Measurements from ENCODE around the gene PTPRCAP.
"Not testable (repeated sequence)": the region's sequence is repeated elsewhere in the genome, so short reads cannot be mapped to it uniquely, and the experiment has no call there.

Gene PTPRCAP

DNA sequence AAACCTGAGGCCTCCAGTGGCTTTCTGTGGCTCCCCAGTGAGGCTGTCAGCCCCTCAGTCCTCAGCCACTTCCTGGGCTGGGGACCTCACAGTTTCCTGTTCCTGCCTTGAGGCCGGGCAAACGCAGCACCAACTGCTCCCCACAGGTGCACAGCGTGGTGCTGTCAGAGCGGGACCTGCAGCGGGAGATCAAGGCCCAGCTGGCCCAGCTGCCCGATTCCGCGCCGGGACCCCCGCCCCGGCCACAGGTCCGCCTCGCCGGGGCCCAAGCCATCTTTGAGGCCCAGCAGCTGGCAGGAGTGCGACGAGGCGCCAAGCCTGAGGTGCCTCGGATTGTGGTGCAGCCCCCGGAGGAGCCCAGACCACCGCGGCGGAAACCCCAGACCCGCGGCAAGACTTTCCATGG lies 28.2 kb downstream of the PTPRCAP start:
- no peak for DNase-seq (ENCODE audit: low spot score)

GRCh38 chr11:67408437-67409200 lies 28.9 kb downstream of the PTPRCAP start:
- DNase-seq (ENCODE audit: low spot score) = no peak

- no peak for DNase-seq (ENCODE audit: low spot score)
These were observed 29.8 kb downstream of the PTPRCAP start for GRCh38 chr11:67407688-67408163.

DNA sequence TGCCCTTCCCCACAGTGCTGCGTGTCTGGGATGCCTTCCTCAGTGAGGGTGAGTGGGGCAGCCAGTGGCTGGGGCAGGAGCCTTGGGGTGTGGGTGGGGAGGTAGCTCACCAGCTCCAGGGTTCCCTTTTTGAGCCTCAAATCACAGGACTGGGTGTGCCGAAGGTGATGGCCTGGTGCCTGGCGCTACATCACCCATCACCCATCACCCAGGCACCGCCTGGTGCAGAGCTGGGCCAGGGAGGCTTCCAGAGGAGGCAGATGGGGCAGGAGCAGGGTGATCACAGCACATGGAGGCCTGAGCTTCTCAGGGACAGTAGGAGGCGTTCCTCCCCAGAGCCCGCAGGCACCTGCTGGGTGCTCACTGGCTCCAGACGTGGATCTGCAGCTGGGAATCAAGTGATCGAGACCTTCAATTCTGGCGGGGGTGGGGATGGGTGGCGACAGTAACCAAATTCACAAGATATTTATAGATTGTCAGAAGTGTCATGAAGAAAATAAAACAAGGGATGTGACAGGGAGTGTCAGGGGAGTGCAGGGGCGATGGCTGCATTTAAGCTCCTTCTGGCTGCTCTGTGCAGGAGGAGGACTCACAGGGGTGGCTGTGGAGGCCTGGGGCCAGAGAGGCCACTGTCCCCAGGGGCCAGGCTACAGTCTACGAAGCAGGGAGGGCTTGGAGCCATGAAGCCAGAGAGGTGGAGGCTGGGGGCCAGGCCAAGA lies 30.4 kb downstream of the PTPRCAP start:
- no peak for DNase-seq (ENCODE audit: low spot score)

DNA sequence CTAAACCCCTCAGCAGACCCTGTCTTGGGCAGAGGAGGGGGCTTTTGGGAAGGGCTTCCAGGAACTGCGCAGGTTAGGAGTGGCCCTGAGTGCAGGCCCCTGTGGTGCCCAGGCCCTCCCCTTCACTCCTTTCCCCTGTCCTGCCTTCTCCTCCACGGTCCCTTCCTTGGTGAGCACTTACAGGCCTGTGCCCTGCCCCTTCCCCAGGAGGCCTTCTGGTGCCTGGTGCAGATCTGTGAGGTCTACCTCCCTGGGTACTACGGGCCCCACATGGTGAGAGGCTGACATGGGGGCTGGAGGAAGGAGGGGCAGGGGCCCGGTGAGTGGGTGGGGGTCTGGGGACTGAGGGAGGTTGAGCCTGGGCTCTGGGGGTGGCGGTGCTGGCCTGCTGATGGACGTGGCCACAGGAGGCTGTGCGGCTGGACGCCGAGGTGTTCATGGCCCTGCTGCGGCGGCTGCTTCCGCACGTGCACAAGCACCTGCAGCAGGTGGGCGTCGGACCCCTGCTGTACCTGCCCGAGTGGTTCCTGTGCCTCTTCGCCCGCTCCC lies 31.0 kb downstream of the PTPRCAP start:
- no peak for DNase-seq (ENCODE audit: low spot score)

DNA sequence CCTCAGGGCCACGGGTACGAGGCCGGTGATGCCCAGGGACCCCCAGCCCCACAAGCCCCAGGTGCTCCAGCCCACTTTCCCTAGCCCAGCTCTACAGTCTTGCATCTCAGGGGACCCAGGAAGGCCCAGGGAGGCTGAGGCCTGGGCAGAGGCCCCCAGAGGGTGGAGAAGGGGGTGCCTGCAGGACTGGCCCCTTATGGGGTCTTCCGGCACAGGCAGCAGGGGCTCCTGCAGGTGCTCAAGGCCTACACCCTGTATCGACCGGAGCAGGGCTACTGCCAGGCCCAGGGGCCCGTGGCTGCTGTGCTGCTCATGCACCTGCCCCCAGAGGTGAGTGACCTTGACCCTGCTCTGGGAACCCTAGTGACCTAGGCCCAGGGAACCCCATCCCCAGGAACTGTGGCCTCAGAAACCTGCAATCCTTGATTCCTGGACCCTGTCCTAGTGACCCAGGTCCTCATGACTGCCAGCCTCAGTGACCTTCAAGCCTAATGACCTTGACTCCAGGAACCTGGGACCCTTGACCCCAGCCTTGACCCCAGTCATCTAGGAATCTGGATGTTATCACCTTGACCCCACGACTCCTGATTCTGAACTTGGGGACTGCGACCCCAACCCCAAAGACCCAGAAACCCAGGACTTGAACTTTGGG lies 31.7 kb downstream of the PTPRCAP start:
- DNase-seq (ENCODE audit: low spot score) = no peak

GRCh38 chr11:67405196-67405567 lies 32.3 kb downstream of the PTPRCAP start:
- no peak for DNase-seq (ENCODE audit: low spot score)

DNA sequence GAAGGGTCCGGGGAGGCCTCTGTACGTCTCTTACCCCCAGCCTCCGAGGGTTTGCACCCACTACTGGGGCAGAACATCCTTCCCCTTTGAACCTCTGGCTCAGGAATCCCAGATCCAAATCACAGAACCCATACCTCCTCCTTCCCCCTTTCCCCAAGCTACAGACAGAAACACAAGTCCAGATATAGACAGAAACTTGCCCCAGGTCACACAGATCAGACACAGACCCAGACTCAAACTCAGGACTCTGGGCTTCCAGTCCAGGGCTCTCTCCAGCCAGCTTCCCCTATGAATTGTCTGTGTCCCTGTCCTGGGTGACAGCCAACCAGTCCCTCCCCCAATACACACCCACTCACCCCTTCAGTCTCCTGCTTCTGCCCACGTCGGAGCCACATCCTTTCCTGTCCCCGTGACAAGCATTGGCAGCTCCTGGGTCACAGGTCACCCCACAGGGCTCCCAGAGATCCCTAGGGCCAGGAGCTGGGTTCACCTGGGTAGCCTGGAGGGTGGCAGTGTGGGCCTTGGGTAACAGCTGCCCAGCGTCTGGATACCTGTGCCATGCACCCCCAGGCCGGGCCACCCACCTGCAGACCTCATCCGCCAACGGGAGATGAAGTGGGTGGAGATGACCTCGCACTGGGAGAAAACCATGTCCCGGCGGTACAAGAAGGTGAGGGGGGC lies 32.8 kb downstream of the PTPRCAP start:
- DNase-seq (ENCODE audit: low spot score) = no peak

DNA sequence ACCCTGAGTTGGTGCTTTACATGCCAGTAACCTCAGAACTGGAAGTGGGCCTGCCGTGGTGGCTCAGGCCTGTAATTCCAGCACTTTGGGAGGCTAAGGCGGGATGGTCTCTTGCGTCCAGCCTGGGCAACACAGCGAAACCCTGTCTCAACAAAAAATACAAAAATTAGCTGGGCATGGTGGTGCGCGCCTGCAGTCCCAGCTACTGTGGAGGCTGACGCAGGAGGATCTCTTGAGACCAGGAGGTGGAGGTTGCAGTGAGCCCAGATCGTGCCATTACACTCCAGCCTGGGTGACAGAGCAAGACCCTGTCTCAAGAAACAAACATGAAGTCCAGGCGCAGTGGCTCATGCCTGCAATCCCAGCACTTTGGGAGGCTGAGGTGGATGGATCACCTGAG lies 34.4 kb downstream of the PTPRCAP start:
- DNase-seq (ENCODE audit: low spot score) = not testable (repeated sequence)

DNA sequence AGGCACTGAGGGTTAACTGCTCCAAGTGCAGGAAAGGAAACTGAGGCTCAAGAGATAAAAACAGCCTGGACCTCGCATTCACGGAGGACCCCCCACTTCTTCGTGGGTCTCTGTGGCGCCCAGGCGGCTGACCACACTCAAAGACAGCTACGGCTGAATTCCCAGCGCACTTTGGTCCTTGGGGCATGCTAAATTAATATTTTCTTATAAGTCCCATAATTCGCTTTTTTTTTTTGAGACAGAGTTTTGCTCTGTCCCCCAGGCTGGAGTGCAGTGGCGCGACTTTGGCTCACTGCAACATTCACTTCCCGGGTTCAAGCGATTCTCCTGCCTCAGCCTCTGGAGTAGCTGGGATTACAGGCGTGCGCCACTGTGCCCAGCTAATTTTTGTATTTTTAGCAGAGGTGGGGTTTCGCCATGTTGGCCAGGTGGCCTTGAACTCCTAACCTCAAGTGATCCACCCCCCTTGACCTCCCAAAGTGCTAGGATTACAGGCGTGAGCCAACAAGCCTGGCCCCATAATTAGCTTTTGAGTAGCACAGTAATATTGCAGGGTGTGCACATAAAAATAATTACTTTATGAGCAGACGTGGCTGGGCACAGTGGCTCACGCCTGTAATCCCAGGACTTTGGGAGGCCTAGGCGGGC lies 35.2 kb downstream of the PTPRCAP start:
- not testable (repeated sequence) for DNase-seq (ENCODE audit: low spot score)

DNA sequence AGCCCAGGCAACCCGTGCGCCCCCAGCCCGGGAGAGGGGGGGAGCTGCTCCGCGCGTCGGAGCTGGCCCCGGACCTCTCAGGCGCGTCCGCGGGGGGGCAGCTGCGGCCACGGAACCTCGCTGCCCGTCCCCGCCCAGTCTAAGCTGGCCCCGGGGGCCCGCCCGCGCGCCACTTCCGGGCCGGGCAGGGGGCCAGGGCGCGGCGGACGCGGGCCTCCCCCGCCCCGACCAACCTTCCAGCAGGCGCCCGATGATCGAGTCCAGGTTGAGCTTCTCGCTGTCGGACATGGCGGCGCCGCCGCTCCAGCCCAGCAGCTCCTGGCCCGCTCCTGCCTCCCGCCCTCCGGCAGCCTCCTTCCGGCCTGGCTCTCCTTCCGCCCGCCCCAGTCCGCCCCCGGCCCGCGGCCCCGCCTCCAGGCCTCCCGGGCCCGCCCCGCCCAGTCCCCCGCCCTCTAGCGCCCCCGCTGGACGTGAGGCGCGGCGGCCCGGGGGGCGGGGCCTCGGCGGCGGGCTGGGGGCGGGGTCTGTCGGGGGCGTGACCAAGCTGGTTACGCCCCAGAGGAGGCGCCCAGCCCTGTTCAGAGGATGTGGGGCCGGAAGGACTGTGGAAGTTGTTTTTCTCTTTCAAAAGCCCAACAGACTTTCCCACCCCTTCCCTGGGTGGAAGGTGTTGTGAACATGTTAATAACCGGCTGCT lies 35.8 kb downstream of the PTPRCAP start, which contains the start of gene PPP1CA:
Gene PPP1CA, minus strand, starts transcription at position 364 of the 697 bp plus-strand sequence. Its CDS starts 76 bp downstream, at position 288.
- peak; percentile 95 for DNase-seq (ENCODE audit: low spot score)

GRCh38 chr11:67400942-67401494 lies 36.5 kb downstream of the PTPRCAP start:
- no peak for DNase-seq (ENCODE audit: low spot score)

GRCh38 chr11:67400251-67400941 lies 37.1 kb downstream of the PTPRCAP start:
- DNase-seq (ENCODE audit: low spot score) = no peak

DNA sequence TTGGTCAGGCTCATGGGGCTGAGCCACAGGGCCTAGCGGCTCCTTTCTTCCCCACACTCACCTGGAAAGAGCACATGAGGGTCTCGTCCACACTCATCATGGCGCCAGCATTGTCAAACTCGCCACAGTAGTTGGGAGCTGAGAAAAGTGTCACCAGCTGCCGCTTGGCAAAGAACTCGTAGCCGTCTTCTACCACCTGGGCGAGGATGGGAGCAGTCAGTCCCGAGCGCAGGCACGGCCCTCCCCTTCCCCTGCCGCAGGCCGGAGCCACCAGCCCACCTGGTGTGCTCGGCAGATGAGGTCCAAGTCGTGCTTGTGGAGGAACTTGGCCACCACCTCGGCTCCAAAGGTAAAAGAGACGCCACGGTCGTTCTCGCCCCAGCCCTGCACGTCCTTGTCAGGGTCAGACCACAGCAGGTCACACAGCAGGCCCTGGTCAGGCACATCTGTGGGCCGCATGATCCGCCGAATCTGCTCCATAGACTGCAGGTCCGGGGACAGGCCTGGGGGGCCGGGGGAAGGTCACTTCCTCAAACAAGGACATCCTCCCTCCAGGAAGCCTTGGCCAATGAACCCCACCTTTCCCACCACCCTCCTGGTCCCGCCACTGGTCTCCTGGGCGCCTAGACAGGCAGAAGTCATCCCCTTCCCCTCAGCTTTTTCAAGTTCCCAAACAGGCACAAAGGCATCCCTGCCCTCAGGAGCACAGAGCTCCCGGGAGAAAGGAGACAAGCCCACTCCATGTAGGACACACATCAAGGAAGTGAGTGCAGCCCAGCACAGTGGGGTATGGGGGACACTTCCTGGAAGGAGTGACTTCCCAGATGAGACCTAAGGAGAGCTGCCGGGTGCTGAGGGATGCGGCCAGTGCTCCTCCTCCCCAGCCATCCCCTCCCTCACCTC lies 38.6 kb downstream of the PTPRCAP start:
- no peak for DNase-seq (ENCODE audit: low spot score)

DNA sequence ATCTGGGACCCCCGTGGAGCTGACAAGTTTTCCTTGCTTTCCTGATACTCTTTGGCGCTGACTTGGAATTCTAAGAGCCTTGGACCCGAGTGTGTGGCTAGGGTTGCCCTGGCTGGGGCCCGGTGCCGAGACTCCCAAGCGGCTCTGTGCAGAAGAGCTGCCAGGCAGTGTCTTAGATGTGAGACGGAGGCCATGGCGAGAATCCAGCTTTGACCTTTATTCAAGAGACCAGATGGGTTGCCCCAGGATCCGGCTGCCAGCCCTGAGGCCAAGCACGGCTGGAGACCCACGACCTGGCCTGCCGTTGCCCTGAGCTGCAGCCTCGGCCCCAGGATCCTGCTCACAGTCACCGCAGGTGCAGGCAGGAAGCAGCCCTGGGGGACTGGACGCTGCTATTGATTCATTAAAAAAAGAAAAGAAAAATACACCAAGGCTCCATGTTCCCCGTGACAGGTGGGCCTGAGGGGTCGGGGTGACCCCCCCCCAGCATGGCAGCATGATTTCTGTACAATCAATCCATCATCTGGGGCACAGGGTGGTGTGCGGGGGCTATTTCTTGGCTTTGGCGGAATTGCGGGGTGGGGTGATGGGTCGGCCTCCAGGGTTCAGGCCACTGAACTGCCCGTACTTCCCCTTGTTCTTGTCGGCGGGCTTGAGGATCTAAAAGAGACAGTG lies 39.4 kb downstream of the PTPRCAP start:
- no peak for DNase-seq (ENCODE audit: low spot score)

DNA sequence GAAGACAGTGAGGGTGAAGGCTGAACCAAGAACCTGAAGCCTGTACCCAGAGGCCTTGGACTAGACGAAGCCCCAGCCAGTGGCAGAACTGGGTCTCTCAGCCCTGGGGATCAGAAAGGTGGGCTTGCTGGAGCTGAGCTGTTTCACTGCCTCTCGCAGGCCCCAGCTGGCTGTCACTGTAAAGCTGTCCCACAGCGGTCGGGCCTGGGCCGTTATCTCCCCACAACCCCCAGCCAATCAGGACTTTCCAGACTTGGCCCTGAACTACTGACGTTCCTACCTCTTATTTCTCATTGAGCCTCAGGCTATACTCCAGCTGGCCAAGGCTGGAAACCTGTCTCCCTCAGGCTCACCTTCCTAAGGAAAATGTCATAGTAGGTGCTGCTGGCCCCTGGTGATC lies 39.9 kb downstream of the PTPRCAP start:
- DNase-seq (ENCODE audit: low spot score) = no peak

DNA sequence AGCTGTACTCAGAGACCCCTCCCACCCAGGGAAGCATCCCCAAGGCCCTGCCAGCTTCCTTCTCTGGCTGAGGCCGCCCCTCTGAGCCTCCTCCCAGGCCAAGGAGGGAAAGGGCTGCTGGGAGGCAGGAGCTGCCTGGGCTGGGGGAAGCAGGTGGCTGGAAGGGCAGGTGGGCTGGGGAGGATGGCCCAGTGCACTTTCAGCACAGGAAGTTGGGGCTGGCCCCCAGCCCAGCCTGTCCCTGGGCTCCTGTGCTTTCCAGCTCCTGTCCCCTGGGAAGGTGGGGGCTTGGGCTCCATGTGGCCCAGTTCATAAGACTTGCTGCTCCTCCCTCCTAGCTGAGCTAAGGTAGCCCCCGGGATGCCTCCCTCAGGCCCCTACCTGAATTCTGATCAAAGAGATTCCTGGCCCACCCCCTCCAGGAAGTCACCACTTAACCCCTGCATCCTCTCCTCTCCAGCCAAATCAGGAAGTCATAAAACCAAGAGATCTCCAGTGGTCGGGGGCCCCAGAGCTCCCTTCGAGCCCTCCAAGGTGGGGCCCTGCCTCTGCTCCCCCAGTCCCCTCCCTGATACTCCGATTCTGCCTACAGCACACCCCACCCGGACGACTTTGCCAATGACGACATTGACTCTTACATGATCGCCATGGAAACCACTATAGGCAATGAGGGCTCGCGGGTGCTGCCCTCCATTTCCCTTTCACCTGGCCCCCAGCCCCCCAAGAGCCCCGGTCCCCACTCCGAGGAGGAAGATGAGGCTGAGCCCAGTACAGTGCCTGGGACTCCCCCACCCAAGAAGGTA lies 40.7 kb downstream of the PTPRCAP start:
- no peak for DNase-seq (ENCODE audit: low spot score)

DNA sequence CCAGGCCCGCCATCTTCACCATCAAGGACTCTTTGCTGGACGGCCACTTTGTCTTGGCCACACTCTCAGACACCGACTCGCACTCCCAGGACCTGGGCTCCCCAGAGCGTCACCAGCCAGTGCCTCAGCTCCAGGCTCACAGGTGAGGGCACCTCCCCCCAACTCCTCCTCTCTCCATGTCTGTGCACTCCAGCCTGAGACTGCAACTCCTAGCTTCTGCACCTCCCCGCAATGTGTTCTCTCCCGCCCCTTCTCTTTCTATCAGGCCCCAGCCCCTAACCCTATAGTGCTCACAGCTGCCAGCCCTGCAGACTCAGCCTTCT lies 41.3 kb downstream of the PTPRCAP start:
- no peak for DNase-seq (ENCODE audit: low spot score)
